Esophagus squamous epithelium (tissue), 5 donors: Measurements from ENCODE around the gene CD58. TPM values are rescaled to one million over a fixed set of nuclear protein-coding genes. Genes with fewer than 3 reads are reported as not detected.
A peak's percentile ranks its signal among the peaks of the same experiment; 100 is the strongest.

Experiments used
- DNase-seq: peaks from one replicate; lab custom pipeline; 2025; lab: John Stamatoyannopoulos, UW
- H3K27ac ChIP-seq, 4 donors: fragments of 200-600 bp; sonication (generic); one replicate each; pipeline ENCODE4 v1.5.1; 2016 to 2019; ENCODE audit warnings: mild to moderate bottlenecking in 1 of 4
- H3K27me3 ChIP-seq, 4 donors: fragments of 200-600 bp; sonication (generic); 1 replicate in 3 of 4; 2 replicates in 1 of 4; pipeline versions ENCODE4 v1.5.1 to v1.6.0; 2017 to 2021; ENCODE audit warnings: antibody characterized with exemption in 1 of 4
- H3K36me3 ChIP-seq, 3 donors: fragments of 200-600 bp; sonication (generic); one replicate each; pipeline ENCODE4 v1.5.1; 2016 to 2019
- H3K4me1 ChIP-seq, 3 donors: fragments of 200-600 bp; sonication (generic); one replicate each; pipeline ENCODE4 v1.5.1; 2017 to 2019
- H3K4me3 ChIP-seq, 4 donors: fragments of 200-600 bp; sonication (generic); 1 replicate in 3 of 4; 2 replicates in 1 of 4; pipeline ENCODE4 v1.5.1; 2016 to 2019; ENCODE audit warnings: mild to moderate bottlenecking in 2 of 4, moderate library complexity in 1 of 4
- H3K9me3 ChIP-seq, 3 donors: fragments of 200-600 bp; sonication (generic); one replicate each; pipeline ENCODE4 v1.5.1; 2016 to 2019
- CTCF ChIP-seq, 6 experiments: fragments of 450-650 bp in 4 of 6; fragments of 200-600 bp in 2 of 6; sonication (generic) in 2 of 6; IDR thresholded peaks; one replicate each; pipeline ENCODE4 v1.5.1; 2016 to 2019; ENCODE audit warnings: antibody characterized with exemption in 6 of 6, mild to moderate bottlenecking in 4 of 6, moderate library complexity in 4 of 6
- POLR2A ChIP-seq, 4 donors: fragments of 450-650 bp; IDR thresholded peaks; one replicate each; pipeline ENCODE4 v1.6.1; 2017; ENCODE audit warnings: antibody characterized with exemption in 4 of 4, mild to moderate bottlenecking in 4 of 4, moderate library complexity in 3 of 4
- WGBS, 2 donors: methylation state at CpG; one replicate each; pipeline ENCODE4 v1.1.5; 2018; 5-methylcytosine and 5-hydroxymethylcytosine counted together
- intact Hi-C: fragments of 100-400 bp; cut with DNase I; formaldehyde crosslinking; loops from one replicate; pipeline ENCODE4 v1.15.0; 2022
- total RNA-seq, 4 donors: library from RNA; depleted of rRNA; stranded (reverse); fragments of >200 nt; gene quantifications; one replicate each; pipeline ENCODE4 v1.1.0, GENCODE V29; 2016
- donor health status: DM: yes; HTN: yes; CAD: no.

CD58 gene
- total RNA-seq, 4 donors from 2014 or later = 19.4 to 54.4 (median 32.5) TPM

- intact Hi-C loops = loop anchor here (10.0 kb wide), 1 partner anchor 155 kb away; no protein-coding TSS in a partner anchor
- Histone ChIP-seq H3K4me3 (peak overlapping the region; percentile 72 to 94 (median 85)), H3K36me3 (peaks cover 0 to 8% (median 0%) of the 10 kb centered on the region in 3 donors), H3K9me3 (no peaks in the 10 kb centered on the region), H3K27me3 (no peaks in the 10 kb centered on the region), H3K4me1 (peaks cover 22 to 68% (median 23%) of the 10 kb centered on the region in 3 donors), H3K27ac (peak overlapping the region; percentile 96 to 99 (median 98))
- WGBS, 2 donors = 15 to 20% methylated on average over 16 to 17 of the region's 22 CpGs
- TF ChIP-seq CTCF (IDR thresholded peaks at IDR 0.05) (no peak), POLR2A (IDR thresholded peaks at IDR 0.05) (no peak)
- no peak for DNase-seq
Measured at GRCh38 chr1:116569776-116570357, 959 bp downstream of the CD58 start.

GRCh38 chr1:116569381-116569670, 1.5 kb downstream of the CD58 start:
- H3K27me3 ChIP-seq = no peaks in the 10 kb centered on the region
- H3K27ac ChIP-seq = peak overlapping the region in 2 of 4 donors; percentile 98 to 99
- H3K4me3 ChIP-seq = peak overlapping the region in 3 of 4 donors; percentile 79 to 94 (median 91)
- no peaks in the 10 kb centered on the region for H3K9me3 ChIP-seq
- TF ChIP-seq CTCF (IDR thresholded peaks at IDR 0.05) (no peak), POLR2A (IDR thresholded peaks at IDR 0.05) (no peak)
- DNase-seq = no peak
- H3K36me3 ChIP-seq = peaks cover 0 to 8% (median 0%) of the 10 kb centered on the region in 3 donors
- intact Hi-C loops = no loop called here
- peaks cover 24 to 69% (median 28%) of the 10 kb centered on the region in 3 donors for H3K4me1 ChIP-seq

GRCh38 chr1:116568662-116569380, 2.0 kb downstream of the CD58 start:
- peak overlapping the region in 3 of 4 donors; percentile 17 to 94 (median 79) for H3K4me3 ChIP-seq
- H3K4me1 ChIP-seq = peaks cover 24 to 74% (median 30%) of the 10 kb centered on the region in 3 donors
- intact Hi-C loops = no loop called here
- H3K27ac ChIP-seq = peak overlapping the region in 2 of 4 donors; percentile 34
- TF ChIP-seq POLR2A (IDR thresholded peaks at IDR 0.05) (no peak), CTCF (IDR thresholded peaks at IDR 0.05) (no peak)
- no peaks in the 10 kb centered on the region for H3K9me3 ChIP-seq
- peaks cover 0 to 3% (median 0%) of the 10 kb centered on the region in 3 donors for H3K36me3 ChIP-seq
- H3K27me3 ChIP-seq = no peaks in the 10 kb centered on the region
- no peak for DNase-seq
- 70 to 91% methylated on average over 2 of the region's 2 CpGs for WGBS, 2 donors

- no peak for TF ChIP-seq POLR2A (IDR thresholded peaks at IDR 0.05)
- TF ChIP-seq CTCF (IDR thresholded peaks at IDR 0.05) = no peak
- 45 to 53% methylated on average over 4 of the region's 4 CpGs for WGBS, 2 donors
- no peak for DNase-seq
- Histone ChIP-seq H3K27ac (no peak overlapping the region), H3K4me1 (peaks cover 24 to 78% (median 30%) of the 10 kb centered on the region in 3 donors), H3K4me3 (peak overlapping the region in 1 of 4 donors; percentile 17), H3K27me3 (no peaks in the 10 kb centered on the region), H3K36me3 (no peaks in the 10 kb centered on the region), H3K9me3 (no peaks in the 10 kb centered on the region)
- intact Hi-C loops = no loop called here
Measured at GRCh38 chr1:116567790-116568661, 2.8 kb downstream of the CD58 start.
